ENCODE data around the gene MYO1B.
A peak's percentile ranks its signal among the peaks of the same experiment; 100 is the strongest.

The MYO1B gene

DNA sequence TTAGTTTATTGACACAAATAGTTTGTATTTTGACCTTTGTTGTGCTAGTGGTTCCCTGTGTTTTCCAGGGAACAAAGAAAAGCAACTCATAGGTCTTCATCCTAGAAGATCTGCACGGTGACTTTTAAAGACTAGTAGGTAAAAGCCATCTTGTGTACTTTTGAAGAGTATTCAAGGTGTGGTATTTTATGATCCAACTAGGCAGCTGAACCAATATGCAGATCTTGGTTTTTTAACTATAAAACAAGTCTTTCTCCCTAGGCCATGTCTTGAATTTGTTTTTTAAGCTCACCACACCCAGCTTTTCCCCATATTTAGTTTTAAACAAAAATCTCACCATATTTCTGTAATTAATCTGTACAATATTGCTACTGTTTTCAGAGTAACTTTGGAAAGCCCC, 30.0 kb upstream of the MYO1B start:
- H2BK12ac ChIP-seq (ENCODE audit: low read length in 2 of 2) = no peak overlapping the region
- DNase-seq = no peak
- no peak overlapping the region for H2AFZ ChIP-seq (ENCODE audit: low read depth, low read length)
- no peak overlapping the region for H3K14ac ChIP-seq (ENCODE audit: low read length in 2 of 2)
- no peaks in the 10 kb centered on the region for H3K36me3 ChIP-seq (ENCODE audit: control insufficient read depth in 1 of 2, insufficient read depth in 2 of 2, low read depth in 1 of 2, low read length in 2 of 2)
- no peaks in the 10 kb centered on the region for H3K27me3 ChIP-seq (ENCODE audit: control insufficient read depth in 1 of 2, insufficient read depth in 1 of 2, low read length in 2 of 2)
- peaks cover 3% of the 10 kb centered on the region for H3K4me1 ChIP-seq (ENCODE audit: control insufficient read depth, insufficient read depth, low read depth, low read length)
- H3K18ac ChIP-seq (ENCODE audit: low read depth in 1 of 2, low read length in 2 of 2) = no peak overlapping the region
- no peak overlapping the region for H3K4me3 ChIP-seq (ENCODE audit: insufficient read depth in 1 of 2, low read depth in 1 of 2, low read length in 2 of 2)
- no peak overlapping the region for H3K27ac ChIP-seq (ENCODE audit: low read length, poor library complexity, severe bottlenecking)
- H2BK15ac ChIP-seq (ENCODE audit: low read depth, poor library complexity, severe bottlenecking) = no peak overlapping the region
- no peak overlapping the region for H3K23ac ChIP-seq (ENCODE audit: low read length in 2 of 2)
- H3K4ac ChIP-seq (ENCODE audit: low read depth in 1 of 2, low read length in 2 of 2) = no peak overlapping the region
- no peak overlapping the region for H2BK120ac ChIP-seq (ENCODE audit: low read depth, low read length)
- H3K9me3 ChIP-seq (ENCODE audit: control insufficient read depth, low read length) = peaks cover 11% of the 10 kb centered on the region
- no peak overlapping the region for H2AK5ac ChIP-seq (ENCODE audit: low read length, severe bottlenecking)
- H3K9ac ChIP-seq (ENCODE audit: low read length) = no peak overlapping the region
- no peak overlapping the region for H4K91ac ChIP-seq (ENCODE audit: low read length)
- no CpG with 5 or more reads among the region's 1 CpG for WGBS
- H3K4me2 ChIP-seq (ENCODE audit: low read length, poor library complexity, severe bottlenecking) = no peak overlapping the region
- no peak overlapping the region for H2BK5ac ChIP-seq (ENCODE audit: low read depth, low read length, poor library complexity, severe bottlenecking)
- no peaks in the 10 kb centered on the region for H3K79me1 ChIP-seq (replicated peaks; ENCODE audit: low read length, poor library complexity, severe bottlenecking)
- no peak overlapping the region for H4K8ac ChIP-seq (ENCODE audit: low read length)

DNA sequence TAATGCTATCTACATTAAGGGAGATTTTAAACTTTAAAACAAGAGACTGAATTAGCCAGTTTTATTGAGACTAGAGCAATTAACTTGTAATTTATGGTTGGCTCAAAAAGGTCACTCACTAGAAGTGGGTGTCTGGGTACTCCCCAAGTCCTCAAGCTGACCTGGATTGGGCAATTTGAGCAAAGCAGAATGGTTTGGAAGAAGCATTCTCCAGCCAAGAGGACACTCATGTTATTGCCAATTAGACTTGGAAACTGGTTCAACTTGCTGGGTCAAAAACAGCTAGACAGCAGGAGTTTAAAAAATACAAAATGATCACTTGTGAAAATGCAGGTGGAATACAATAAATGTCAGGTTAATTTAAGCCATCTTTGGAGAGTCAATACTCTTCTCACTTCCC, 29.5 kb upstream of the MYO1B start:
- Histone ChIP-seq H3K36me3 (ENCODE audit: control insufficient read depth in 1 of 2, insufficient read depth in 2 of 2, low read depth in 1 of 2, low read length in 2 of 2) (no peaks in the 10 kb centered on the region), H3K27me3 (ENCODE audit: control insufficient read depth in 1 of 2, insufficient read depth in 1 of 2, low read length in 2 of 2) (no peaks in the 10 kb centered on the region), H2BK12ac (ENCODE audit: low read length in 2 of 2) (no peak overlapping the region), H4K8ac (ENCODE audit: low read length) (no peak overlapping the region), H3K4me2 (ENCODE audit: low read length, poor library complexity, severe bottlenecking) (no peak overlapping the region), H3K27ac (ENCODE audit: low read length, poor library complexity, severe bottlenecking) (no peak overlapping the region), H2BK120ac (ENCODE audit: low read depth, low read length) (no peak overlapping the region), H3K9ac (ENCODE audit: low read length) (no peak overlapping the region), H3K18ac (ENCODE audit: low read depth in 1 of 2, low read length in 2 of 2) (no peak overlapping the region), H3K4ac (ENCODE audit: low read depth in 1 of 2, low read length in 2 of 2) (peak overlapping the region in 1 of 2 experiments; percentile 2), H2AK5ac (ENCODE audit: low read length, severe bottlenecking) (no peak overlapping the region), H3K4me3 (ENCODE audit: insufficient read depth in 1 of 2, low read depth in 1 of 2, low read length in 2 of 2) (no peak overlapping the region), H3K14ac (ENCODE audit: low read length in 2 of 2) (no peak overlapping the region), H2BK15ac (ENCODE audit: low read depth, poor library complexity, severe bottlenecking) (no peak overlapping the region), H3K9me3 (ENCODE audit: control insufficient read depth, low read length) (peaks cover 11% of the 10 kb centered on the region), H3K23ac (ENCODE audit: low read length in 2 of 2) (no peak overlapping the region), H3K79me1 (replicated peaks; ENCODE audit: low read length, poor library complexity, severe bottlenecking) (no peaks in the 10 kb centered on the region), H4K91ac (ENCODE audit: low read length) (no peak overlapping the region), H2AFZ (ENCODE audit: low read depth, low read length) (no peak overlapping the region), H3K4me1 (ENCODE audit: control insufficient read depth, insufficient read depth, low read depth, low read length) (peaks cover 3% of the 10 kb centered on the region), H2BK5ac (ENCODE audit: low read depth, low read length, poor library complexity, severe bottlenecking) (no peak overlapping the region)
- DNase-seq = no peak

DNA sequence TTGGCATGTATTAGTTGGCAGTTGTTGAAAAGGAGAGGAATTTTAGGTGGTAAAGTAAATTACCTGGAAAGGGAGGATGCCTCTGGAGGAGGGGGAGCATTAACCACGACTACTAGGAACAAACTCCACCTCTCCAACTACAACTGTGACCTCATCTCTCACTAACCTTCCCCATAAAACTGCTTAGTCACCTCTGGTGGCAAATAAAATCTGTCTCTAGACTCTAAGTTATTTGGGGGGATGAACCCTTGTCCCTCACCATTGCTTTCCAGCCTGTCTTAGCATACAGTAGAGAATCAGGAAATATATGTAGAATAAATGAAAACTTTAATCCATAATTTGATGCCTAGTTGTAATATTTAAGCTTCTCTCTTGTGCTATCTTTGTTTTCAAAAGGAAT, 27.6 kb upstream of the MYO1B start:
- Histone ChIP-seq H4K8ac (ENCODE audit: low read length) (no peak overlapping the region), H3K23ac (ENCODE audit: low read length in 2 of 2) (no peak overlapping the region), H3K4ac (ENCODE audit: low read depth in 1 of 2, low read length in 2 of 2) (peak overlapping the region in 1 of 2 experiments; percentile 52), H3K9ac (ENCODE audit: low read length) (peak overlapping the region; percentile 67), H2BK12ac (ENCODE audit: low read length in 2 of 2) (no peak overlapping the region), H3K4me3 (ENCODE audit: insufficient read depth in 1 of 2, low read depth in 1 of 2, low read length in 2 of 2) (no peak overlapping the region), H3K14ac (ENCODE audit: low read length in 2 of 2) (no peak overlapping the region), H3K9me3 (ENCODE audit: control insufficient read depth, low read length) (peaks cover under 1% of the 10 kb centered on the region), H2BK15ac (ENCODE audit: low read depth, poor library complexity, severe bottlenecking) (no peak overlapping the region), H3K4me1 (ENCODE audit: control insufficient read depth, insufficient read depth, low read depth, low read length) (peaks cover 3% of the 10 kb centered on the region), H3K27ac (ENCODE audit: low read length, poor library complexity, severe bottlenecking) (peak overlapping the region; percentile 27), H3K36me3 (ENCODE audit: control insufficient read depth in 1 of 2, insufficient read depth in 2 of 2, low read depth in 1 of 2, low read length in 2 of 2) (no peaks in the 10 kb centered on the region), H2AFZ (ENCODE audit: low read depth, low read length) (no peak overlapping the region), H2AK5ac (ENCODE audit: low read length, severe bottlenecking) (no peak overlapping the region), H4K91ac (ENCODE audit: low read length) (no peak overlapping the region), H3K4me2 (ENCODE audit: low read length, poor library complexity, severe bottlenecking) (peak overlapping the region; percentile 40), H2BK5ac (ENCODE audit: low read depth, low read length, poor library complexity, severe bottlenecking) (no peak overlapping the region), H3K18ac (ENCODE audit: low read depth in 1 of 2, low read length in 2 of 2) (no peak overlapping the region), H3K27me3 (ENCODE audit: control insufficient read depth in 1 of 2, insufficient read depth in 1 of 2, low read length in 2 of 2) (no peaks in the 10 kb centered on the region), H3K79me1 (replicated peaks; ENCODE audit: low read length, poor library complexity, severe bottlenecking) (no peaks in the 10 kb centered on the region), H2BK120ac (ENCODE audit: low read depth, low read length) (no peak overlapping the region)
- peak; percentile 75 for DNase-seq
- WGBS = no CpG with 5 or more reads among the region's 1 CpG

DNA sequence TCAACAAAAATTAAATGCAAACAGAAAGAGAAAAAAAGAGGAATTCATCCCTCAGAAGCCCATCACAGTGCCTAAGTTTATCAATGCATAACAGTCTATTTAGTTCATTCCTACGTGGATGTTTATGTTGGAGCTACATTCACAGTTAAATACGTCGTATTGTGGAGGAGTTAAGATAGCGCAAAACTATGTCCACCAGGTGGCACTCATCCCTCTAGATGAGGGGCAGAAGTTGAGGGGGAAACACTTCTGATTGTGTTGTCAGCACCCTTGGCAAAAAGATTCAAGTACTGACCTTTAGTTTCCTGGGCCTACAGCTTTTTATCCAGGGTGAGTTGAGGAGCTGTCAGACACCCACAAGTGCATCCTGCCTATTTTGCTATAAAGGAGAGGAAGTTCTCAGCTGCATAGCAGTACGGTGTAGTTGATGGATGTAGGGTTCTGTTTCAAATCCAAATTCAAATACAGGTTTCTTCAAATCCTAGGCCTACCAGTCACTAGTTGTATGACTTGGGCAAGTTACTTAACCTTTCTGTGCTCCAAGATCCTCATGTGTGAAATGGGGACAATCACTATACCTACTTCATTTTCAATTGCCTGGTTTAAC, 26.8 kb upstream of the MYO1B start:
- H3K36me3 ChIP-seq (ENCODE audit: control insufficient read depth in 1 of 2, insufficient read depth in 2 of 2, low read depth in 1 of 2, low read length in 2 of 2) = no peaks in the 10 kb centered on the region
- H4K8ac ChIP-seq (ENCODE audit: low read length) = no peak overlapping the region
- no peak overlapping the region for H2BK15ac ChIP-seq (ENCODE audit: low read depth, poor library complexity, severe bottlenecking)
- no peak overlapping the region for H2BK5ac ChIP-seq (ENCODE audit: low read depth, low read length, poor library complexity, severe bottlenecking)
- H4K91ac ChIP-seq (ENCODE audit: low read length) = no peak overlapping the region
- H3K4me2 ChIP-seq (ENCODE audit: low read length, poor library complexity, severe bottlenecking) = no peak overlapping the region
- no peak overlapping the region for H2AFZ ChIP-seq (ENCODE audit: low read depth, low read length)
- peak overlapping the region in 1 of 2 experiments; percentile 84 for H3K18ac ChIP-seq (ENCODE audit: low read depth in 1 of 2, low read length in 2 of 2)
- H2BK120ac ChIP-seq (ENCODE audit: low read depth, low read length) = no peak overlapping the region
- no peak overlapping the region for H3K4me3 ChIP-seq (ENCODE audit: insufficient read depth in 1 of 2, low read depth in 1 of 2, low read length in 2 of 2)
- 2% methylated on average over 4 of the region's 5 CpGs for WGBS
- no peaks in the 10 kb centered on the region for H3K9me3 ChIP-seq (ENCODE audit: control insufficient read depth, low read length)
- H2AK5ac ChIP-seq (ENCODE audit: low read length, severe bottlenecking) = peak overlapping the region; percentile 37
- H3K79me1 ChIP-seq (replicated peaks; ENCODE audit: low read length, poor library complexity, severe bottlenecking) = no peaks in the 10 kb centered on the region
- peak overlapping the region; percentile 67 for H3K9ac ChIP-seq (ENCODE audit: low read length)
- peaks cover 3% of the 10 kb centered on the region for H3K4me1 ChIP-seq (ENCODE audit: control insufficient read depth, insufficient read depth, low read depth, low read length)
- no peak overlapping the region for H3K4ac ChIP-seq (ENCODE audit: low read depth in 1 of 2, low read length in 2 of 2)
- H2BK12ac ChIP-seq (ENCODE audit: low read length in 2 of 2) = peak overlapping the region; percentile 82 to 87
- H3K27ac ChIP-seq (ENCODE audit: low read length, poor library complexity, severe bottlenecking) = peak overlapping the region; percentile 12
- no peak overlapping the region for H3K14ac ChIP-seq (ENCODE audit: low read length in 2 of 2)
- H3K27me3 ChIP-seq (ENCODE audit: control insufficient read depth in 1 of 2, insufficient read depth in 1 of 2, low read length in 2 of 2) = no peaks in the 10 kb centered on the region
- no peak overlapping the region for H3K23ac ChIP-seq (ENCODE audit: low read length in 2 of 2)
- peak; percentile 88 for DNase-seq

Measured in mesenchymal stem cell (in vitro differentiated cells and primary cell).